ENCODE results near the gene TFAP2C.

DNA sequence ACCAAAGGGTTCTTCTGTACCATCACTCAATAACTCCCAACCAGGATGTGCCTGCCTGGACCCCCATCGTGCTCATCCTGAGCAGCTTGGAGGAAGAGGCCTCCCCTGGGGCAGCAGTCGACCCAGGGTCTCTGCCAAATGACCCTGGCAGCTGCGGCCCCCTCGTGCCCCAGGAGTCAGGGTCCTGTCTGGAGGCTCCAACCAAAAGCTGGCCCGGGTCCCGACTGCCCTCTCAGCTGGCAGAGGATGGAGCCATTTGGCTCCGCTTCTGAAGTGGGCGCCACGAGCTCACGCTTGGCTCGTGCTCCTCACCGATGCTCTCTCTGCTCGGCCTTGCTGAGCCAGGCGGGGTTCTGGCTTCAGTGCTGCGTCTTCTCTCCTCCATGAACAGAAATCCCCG lies 56.8 kb downstream of the TFAP2C start:
- TF ChIP-seq, protein P1, sequence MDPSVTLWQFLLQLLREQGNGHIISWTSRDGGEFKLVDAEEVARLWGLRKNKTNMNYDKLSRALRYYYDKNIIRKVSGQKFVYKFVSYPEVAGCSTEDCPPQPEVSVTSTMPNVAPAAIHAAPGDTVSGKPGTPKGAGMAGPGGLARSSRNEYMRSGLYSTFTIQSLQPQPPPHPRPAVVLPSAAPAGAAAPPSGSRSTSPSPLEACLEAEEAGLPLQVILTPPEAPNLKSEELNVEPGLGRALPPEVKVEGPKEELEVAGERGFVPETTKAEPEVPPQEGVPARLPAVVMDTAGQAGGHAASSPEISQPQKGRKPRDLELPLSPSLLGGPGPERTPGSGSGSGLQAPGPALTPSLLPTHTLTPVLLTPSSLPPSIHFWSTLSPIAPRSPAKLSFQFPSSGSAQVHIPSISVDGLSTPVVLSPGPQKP (IDR thresholded peaks at IDR 0.05; ENCODE audit: low read depth, low read length), result no peak
- TF ChIP-seq, protein P2, sequence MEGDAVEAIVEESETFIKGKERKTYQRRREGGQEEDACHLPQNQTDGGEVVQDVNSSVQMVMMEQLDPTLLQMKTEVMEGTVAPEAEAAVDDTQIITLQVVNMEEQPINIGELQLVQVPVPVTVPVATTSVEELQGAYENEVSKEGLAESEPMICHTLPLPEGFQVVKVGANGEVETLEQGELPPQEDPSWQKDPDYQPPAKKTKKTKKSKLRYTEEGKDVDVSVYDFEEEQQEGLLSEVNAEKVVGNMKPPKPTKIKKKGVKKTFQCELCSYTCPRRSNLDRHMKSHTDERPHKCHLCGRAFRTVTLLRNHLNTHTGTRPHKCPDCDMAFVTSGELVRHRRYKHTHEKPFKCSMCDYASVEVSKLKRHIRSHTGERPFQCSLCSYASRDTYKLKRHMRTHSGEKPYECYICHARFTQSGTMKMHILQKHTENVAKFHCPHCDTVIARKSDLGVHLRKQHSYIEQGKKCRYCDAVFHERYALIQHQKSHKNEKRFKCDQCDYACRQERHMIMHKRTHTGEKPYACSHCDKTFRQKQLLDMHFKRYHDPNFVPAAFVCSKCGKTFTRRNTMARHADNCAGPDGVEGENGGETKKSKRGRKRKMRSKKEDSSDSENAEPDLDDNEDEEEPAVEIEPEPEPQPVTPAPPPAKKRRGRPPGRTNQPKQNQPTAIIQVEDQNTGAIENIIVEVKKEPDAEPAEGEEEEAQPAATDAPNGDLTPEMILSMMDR (IDR thresholded peaks at IDR 0.05 in 2 of 3, conservative IDR thresholded peaks at IDR 0.05 in 1 of 3; ENCODE audit: control insufficient read depth in 2 of 3, extremely low read depth in 1 of 3, insufficient read depth in 1 of 3, low read depth in 3 of 3, low read length in 3 of 3), result no peak
- TF ChIP-seq, protein P3, sequence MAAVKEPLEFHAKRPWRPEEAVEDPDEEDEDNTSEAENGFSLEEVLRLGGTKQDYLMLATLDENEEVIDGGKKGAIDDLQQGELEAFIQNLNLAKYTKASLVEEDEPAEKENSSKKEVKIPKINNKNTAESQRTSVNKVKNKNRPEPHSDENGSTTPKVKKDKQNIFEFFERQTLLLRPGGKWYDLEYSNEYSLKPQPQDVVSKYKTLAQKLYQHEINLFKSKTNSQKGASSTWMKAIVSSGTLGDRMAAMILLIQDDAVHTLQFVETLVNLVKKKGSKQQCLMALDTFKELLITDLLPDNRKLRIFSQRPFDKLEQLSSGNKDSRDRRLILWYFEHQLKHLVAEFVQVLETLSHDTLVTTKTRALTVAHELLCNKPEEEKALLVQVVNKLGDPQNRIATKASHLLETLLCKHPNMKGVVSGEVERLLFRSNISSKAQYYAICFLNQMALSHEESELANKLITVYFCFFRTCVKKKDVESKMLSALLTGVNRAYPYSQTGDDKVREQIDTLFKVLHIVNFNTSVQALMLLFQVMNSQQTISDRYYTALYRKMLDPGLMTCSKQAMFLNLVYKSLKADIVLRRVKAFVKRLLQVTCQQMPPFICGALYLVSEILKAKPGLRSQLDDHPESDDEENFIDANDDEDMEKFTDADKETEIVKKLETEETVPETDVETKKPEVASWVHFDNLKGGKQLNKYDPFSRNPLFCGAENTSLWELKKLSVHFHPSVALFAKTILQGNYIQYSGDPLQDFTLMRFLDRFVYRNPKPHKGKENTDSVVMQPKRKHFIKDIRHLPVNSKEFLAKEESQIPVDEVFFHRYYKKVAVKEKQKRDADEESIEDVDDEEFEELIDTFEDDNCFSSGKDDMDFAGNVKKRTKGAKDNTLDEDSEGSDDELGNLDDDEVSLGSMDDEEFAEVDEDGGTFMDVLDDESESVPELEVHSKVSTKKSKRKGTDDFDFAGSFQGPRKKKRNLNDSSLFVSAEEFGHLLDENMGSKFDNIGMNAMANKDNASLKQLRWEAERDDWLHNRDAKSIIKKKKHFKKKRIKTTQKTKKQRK (IDR thresholded peaks at IDR 0.05; ENCODE audit: low read depth, low read length), result no peak
- TF ChIP-seq EP300 (IDR thresholded peaks at IDR 0.05; ENCODE audit: borderline replicate concordance in 1 of 2, control insufficient read depth in 1 of 2, low read depth in 2 of 2, low read length in 2 of 2) (no peak), BHLHE40 (IDR thresholded peaks at IDR 0.05; ENCODE audit: borderline replicate concordance in 1 of 2, low read depth in 2 of 2, low read length in 1 of 2) (no peak)

All from GM12878 (cell line).